ENCODE measurements around the gene GABPB2. TPM values are rescaled to one million over a fixed set of nuclear protein-coding genes. Genes with fewer than 3 reads are reported as not detected.

The GABPB2 gene
- total RNA-seq, 1 experiment from 2014 or later, result 12.5 TPM

GRCh38 chr1:151146412-151147131 is 76.0 kb downstream of the GABPB2 start, which contains the start of gene SEMA6C:
TSS of gene SEMA6C (minus strand) at chr1:151146631. CDS start at chr1:151142621, 4,010 bp downstream.
- Histone ChIP-seq H3K9me3 (ENCODE audit: low read depth, low read length, poor library complexity, severe bottlenecking) (no peaks in the 10 kb centered on the region), H3K27ac (ENCODE audit: low read depth, low read length, poor library complexity, severe bottlenecking) (peak within 1 kb of the TSS; percentile 66), H3K27me3 (replicated peaks; ENCODE audit: insufficient read depth, low read depth, low read length, poor library complexity) (no peaks in the 10 kb centered on the region), H3K4me3 (ENCODE audit: low read depth, low read length, poor library complexity, severe bottlenecking) (peak within 1 kb of the TSS; percentile 86), H3K36me3 (ENCODE audit: insufficient read depth, low read length, poor library complexity, severe bottlenecking) (no peaks in the 10 kb centered on the region), H3K4me1 (ENCODE audit: insufficient read depth, low read length, poor library complexity, severe bottlenecking) (peaks cover 9% of the 10 kb centered on the region)
- DNase-seq (ENCODE audit: low spot score), result peak; percentile 88
- BruUV-seq (replicated peaks), result no TSS peak
- intact Hi-C loops (cut with micrococcal nuclease; ENCODE audit: unreplicated experiment), result no loop called here
- TF ChIP-seq CTCF (conservative IDR thresholded peaks at IDR 0.05; ENCODE audit: low read depth, low read length) (no peak), EZH2 (IDR thresholded peaks at IDR 0.05; ENCODE audit: borderline replicate concordance, low read depth, low read length, poor library complexity, severe bottlenecking) (no peak)
- ChIA-PET CTCF (interaction anchor here (0.6 kb wide), 1 partner anchor 614 kb away, joined by 6 read pairs; no protein-coding TSS in a partner anchor), POLR2A (ENCODE audit: low non-redundant PET) (no interaction called here)

GRCh38 chr1:151147132-151147503 is 76.6 kb downstream of the GABPB2 start:
- BruUV-seq (replicated peaks), result no TSS peak
- no peaks in the 10 kb centered on the region for H3K27me3 ChIP-seq (replicated peaks; ENCODE audit: insufficient read depth, low read depth, low read length, poor library complexity)
- no peak overlapping the region for H3K27ac ChIP-seq (ENCODE audit: low read depth, low read length, poor library complexity, severe bottlenecking)
- intact Hi-C loops (cut with micrococcal nuclease; ENCODE audit: unreplicated experiment), result no loop called here
- ChIA-PET CTCF (interaction anchor here (0.6 kb wide), 1 partner anchor 615 kb away, joined by 6 read pairs; no protein-coding TSS in a partner anchor), POLR2A (ENCODE audit: low non-redundant PET) (no interaction called here)
- H3K4me3 ChIP-seq (ENCODE audit: low read depth, low read length, poor library complexity, severe bottlenecking), result peak overlapping the region; percentile 86
- H3K36me3 ChIP-seq (ENCODE audit: insufficient read depth, low read length, poor library complexity, severe bottlenecking), result no peaks in the 10 kb centered on the region
- TF ChIP-seq EZH2 (IDR thresholded peaks at IDR 0.05; ENCODE audit: borderline replicate concordance, low read depth, low read length, poor library complexity, severe bottlenecking), result no peak
- no peak for TF ChIP-seq CTCF (conservative IDR thresholded peaks at IDR 0.05; ENCODE audit: low read depth, low read length)
- H3K9me3 ChIP-seq (ENCODE audit: low read depth, low read length, poor library complexity, severe bottlenecking), result no peaks in the 10 kb centered on the region
- DNase-seq (ENCODE audit: low spot score), result no peak
- peaks cover 9% of the 10 kb centered on the region for H3K4me1 ChIP-seq (ENCODE audit: insufficient read depth, low read length, poor library complexity, severe bottlenecking)

- H3K36me3 ChIP-seq (ENCODE audit: insufficient read depth, low read length, poor library complexity, severe bottlenecking), result no peaks in the 10 kb centered on the region
- ChIA-PET CTCF (no interaction called here), POLR2A (ENCODE audit: low non-redundant PET) (no interaction called here)
- peaks cover 9% of the 10 kb centered on the region for H3K4me1 ChIP-seq (ENCODE audit: insufficient read depth, low read length, poor library complexity, severe bottlenecking)
- BruUV-seq (replicated peaks), result no TSS peak
- no peaks in the 10 kb centered on the region for H3K9me3 ChIP-seq (ENCODE audit: low read depth, low read length, poor library complexity, severe bottlenecking)
- H3K27me3 ChIP-seq (replicated peaks; ENCODE audit: insufficient read depth, low read depth, low read length, poor library complexity), result no peaks in the 10 kb centered on the region
- no peak overlapping the region for H3K4me3 ChIP-seq (ENCODE audit: low read depth, low read length, poor library complexity, severe bottlenecking)
- no peak overlapping the region for H3K27ac ChIP-seq (ENCODE audit: low read depth, low read length, poor library complexity, severe bottlenecking)
- TF ChIP-seq EZH2 (IDR thresholded peaks at IDR 0.05; ENCODE audit: borderline replicate concordance, low read depth, low read length, poor library complexity, severe bottlenecking) (no peak), CTCF (conservative IDR thresholded peaks at IDR 0.05; ENCODE audit: low read depth, low read length) (no peak)
- intact Hi-C loops (cut with micrococcal nuclease; ENCODE audit: unreplicated experiment), result no loop called here
- DNase-seq (ENCODE audit: low spot score), result no peak
Measured at GRCh38 chr1:151147665-151148064, 77.1 kb downstream of the GABPB2 start.
